K562 (cell line): Measurements from ENCODE around the gene WASF1. TPM values are rescaled to one million over a fixed set of nuclear protein-coding genes. Genes with fewer than 3 reads are reported as not detected.
A peak's percentile ranks its signal among the peaks of the same experiment; 100 is the strongest.

ENCODE experiments used
- CREB1 ChIP-seq, 2 experiments: sonication (generic) in 1 of 2; formaldehyde crosslinking in 1 of 2; IDR thresholded peaks; 2 replicates each; pipeline versions ENCODE4 v1.6.1 to v1.8.0; 2012 to 2022; ENCODE audit warnings: inconsistent platforms in 1 of 2, mild to moderate bottlenecking in 1 of 2, missing genetic modification reagents in 1 of 2, moderate library complexity in 1 of 2
- CREB3 ChIP-seq: fragments of 450-650 bp; conservative IDR thresholded peaks from 2 replicates; pipeline ENCODE4 v1.6.1; 2016; ENCODE audit warnings: missing genetic modification characterization, low read depth, mild to moderate bottlenecking, missing compliant biosample characterization, moderate library complexity
- FOXA3 ChIP-seq, 2 experiments: fragments of 450-650 bp in 1 of 2; sonication (generic) in 1 of 2; formaldehyde crosslinking; IDR thresholded peaks in 1 of 2; conservative IDR thresholded peaks in 1 of 2; 2 replicates each; pipeline versions ENCODE4 v1.4.0 to v1.8.0; 2020 to 2022; ENCODE audit warnings: mild to moderate bottlenecking in 2 of 2, missing genetic modification reagents in 1 of 2
- FOXO4 ChIP-seq: fragments of 450-650 bp; formaldehyde crosslinking; IDR thresholded peaks from 2 replicates; pipeline ENCODE4 v1.4.0; 2020; ENCODE audit warnings: mild to moderate bottlenecking, moderate library complexity
- GTF2B ChIP-seq: IDR thresholded peaks from 2 replicates; pipeline ENCODE4 v1.6.1; 2011; ENCODE audit not compliant: insufficient read length; ENCODE audit errors: extremely low read depth
- HDAC6 ChIP-seq: IDR thresholded peaks from 2 replicates; pipeline ENCODE4 v1.6.1; 2012; ENCODE audit warnings: low read depth, mild to moderate bottlenecking, control low read depth, inconsistent platforms, low read length, moderate library complexity
- HOXB6 ChIP-seq: fragments of 250-450 bp; sonication (Bioruptor Pico); IDR thresholded peaks from 2 replicates; pipeline ENCODE4 v1.5.1; 2022; ENCODE audit warnings: mild to moderate bottlenecking, borderline replicate concordance
- MIER1 ChIP-seq: fragments of 450-650 bp; IDR thresholded peaks from 2 replicates; pipeline ENCODE4 v1.6.1; 2016; ENCODE audit warnings: antibody characterized with exemption, mild to moderate bottlenecking, low read depth
- NBN ChIP-seq: fragments of 450-650 bp; IDR thresholded peaks from 2 replicates; pipeline ENCODE4 v1.6.1; 2016; ENCODE audit warnings: low read depth, mild to moderate bottlenecking
- NFIX ChIP-seq: fragments of 250-450 bp; sonication (Bioruptor Pico); IDR thresholded peaks from 2 replicates; pipeline ENCODE4 v1.4.0; 2020; ENCODE audit warnings: low read depth, mild to moderate bottlenecking, moderate library complexity
- POLR2G ChIP-seq: fragments of 200-400 bp; formaldehyde crosslinking; IDR thresholded peaks from 2 replicates; pipeline ENCODE4 v1.6.1; 2017; ENCODE audit warnings: low read depth, mild to moderate bottlenecking, antibody characterized with exemption, low read length, moderate library complexity
- SAFB2 ChIP-seq: fragments of 200-400 bp; formaldehyde crosslinking; IDR thresholded peaks from 2 replicates; pipeline ENCODE4 v1.6.1; 2018; ENCODE audit warnings: borderline replicate concordance, low read length, low read depth, moderate library complexity; ENCODE audit not compliant: severe bottlenecking
- SIN3B ChIP-seq: fragments of 450-650 bp; IDR thresholded peaks from 2 replicates; pipeline ENCODE4 v1.6.1; 2017; ENCODE audit warnings: low read depth, mild to moderate bottlenecking, moderate library complexity
- SMAD1 ChIP-seq: fragments of 150-350 bp; IDR thresholded peaks from 2 replicates; pipeline ENCODE4 v1.6.1; 2014; ENCODE audit warnings: low read length, low read depth; ENCODE audit not compliant: partially characterized antibody
- SMAD4 ChIP-seq: fragments of 250-450 bp; sonication (Bioruptor Pico); conservative IDR thresholded peaks from 2 replicates; pipeline ENCODE4 v1.8.0; 2021; ENCODE audit warnings: inconsistent platforms, mild to moderate bottlenecking, moderate library complexity
- SUPT5H ChIP-seq: fragments of 450-650 bp; IDR thresholded peaks from 2 replicates; pipeline ENCODE4 v1.6.1; 2016
- ZC3H4 ChIP-seq: sonication (generic); formaldehyde crosslinking; IDR thresholded peaks from 2 replicates; pipeline ENCODE4 v1.9.0; 2021; ENCODE audit warnings: missing genetic modification reagents, borderline replicate concordance
- ZFP91 ChIP-seq: sonication (generic); formaldehyde crosslinking; IDR thresholded peaks from 2 replicates; pipeline ENCODE4 v1.8.0; 2022; ENCODE audit warnings: mild to moderate bottlenecking, missing genetic modification reagents
- ZNF197 ChIP-seq: fragments of 200-800 bp; sonication (Bioruptor generic); IDR thresholded peaks from 2 replicates; pipeline ENCODE4 v1.6.1; 2016; ENCODE audit warnings: low read depth, missing genetic modification characterization, missing compliant biosample characterization
- polyA plus RNA-seq, 8 experiments: library from polyadenylated mRNA; depleted of rRNA in 4 of 8; stranded (reverse) in 5 of 8; unstranded in 3 of 8; fragments of >200 nt; fragmentation: Nextera tagmentation in 2 of 8; fragmentation: Illumina TruSeq in 1 of 8; extraction: Ambion mirVana in 2 of 8; extraction: Trizol in 1 of 8; gene quantifications; 2 replicates each; pipeline versions ENCODE4 v1.2.1 to v1.2.3, GENCODE V29; 2011 to 2014; ENCODE audit warnings: inconsistent platforms in 1 of 8, missing spikeins in 1 of 8
- total RNA-seq, 7 experiments: library from RNA; depleted of rRNA in 6 of 7; stranded (reverse); fragments of >200 nt in 6 of 7; fragmentation: Illumina TruSeq in 2 of 7; extraction: Trizol in 2 of 7; gene quantifications; 2 replicates each; pipeline versions ENCODE4 v1.2.1 to v1.2.3, GENCODE V29; 2011 to 2021; ENCODE audit warnings: low replicate concordance in 1 of 7
- TF ChIP-seq, protein P1 (sequence below): fragments of 200-800 bp; sonication (Bioruptor generic); IDR thresholded peaks from 2 replicates; pipeline ENCODE4 v1.6.1; 2017; ENCODE audit warnings: missing genetic modification characterization, missing compliant biosample characterization

The WASF1 gene
- total and polyA plus RNA-seq, 9 of the 15 experiments (the other 6 are each of a cell fraction or from before 2014, with no cell fraction given), result 2.1 to 18.2 (median 7.4) TPM

DNA sequence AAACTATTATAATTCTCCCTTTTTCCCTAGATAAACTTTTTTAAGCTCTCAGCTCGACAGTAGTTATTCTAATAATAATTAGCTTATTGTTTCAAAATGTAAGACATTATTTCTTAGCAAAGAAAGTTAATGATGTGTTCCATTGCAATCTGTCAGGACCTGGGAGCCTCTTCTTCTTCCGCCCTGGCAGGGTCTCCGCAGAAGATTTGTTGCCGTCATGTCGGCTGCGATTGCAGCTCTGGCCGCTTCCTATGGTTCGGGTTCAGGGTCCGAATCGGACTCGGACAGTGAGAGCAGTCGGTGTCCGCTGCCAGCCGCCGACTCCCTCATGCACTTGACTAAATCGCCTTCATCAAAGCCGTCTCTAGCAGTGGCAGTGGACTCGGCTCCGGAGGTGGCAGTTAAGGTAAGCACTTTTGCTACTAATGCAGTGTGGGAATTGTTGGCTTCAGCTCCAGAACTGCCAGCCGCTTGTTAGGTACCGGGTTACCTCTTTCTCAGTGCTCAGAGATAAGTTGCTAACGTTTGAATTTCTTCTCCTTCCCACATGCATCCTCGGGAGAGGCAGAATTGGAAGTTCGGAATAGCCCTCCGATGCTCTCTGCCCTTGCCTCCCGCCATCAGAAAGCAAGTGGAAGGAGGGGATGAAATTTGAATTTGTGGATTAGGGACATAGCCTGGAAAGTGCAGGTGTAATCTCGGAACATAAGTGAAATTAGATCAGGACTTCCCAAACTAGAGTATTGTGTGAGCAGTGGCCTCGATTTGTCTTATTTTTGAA lies 948 bp upstream of the WASF1 start, which contains the start of gene CDC40 (continued):
- no peak for TF ChIP-seq ZC3H4
- no peak for TF ChIP-seq HOXB6 (CRISPR knock-in tag)
- peak; percentile 73 for TF ChIP-seq SUPT5H
- no peak for TF ChIP-seq SMAD1
- no peak for TF ChIP-seq MIER1
- TF ChIP-seq FOXO4 (CRISPR knock-in tag), result no peak
- no peak for TF ChIP-seq GTF2B
- no peak for TF ChIP-seq SAFB2
- TF ChIP-seq NBN, result no peak
- TF ChIP-seq ZNF197 (CRISPR knock-in tag), result no peak
- TF ChIP-seq, protein P1, sequence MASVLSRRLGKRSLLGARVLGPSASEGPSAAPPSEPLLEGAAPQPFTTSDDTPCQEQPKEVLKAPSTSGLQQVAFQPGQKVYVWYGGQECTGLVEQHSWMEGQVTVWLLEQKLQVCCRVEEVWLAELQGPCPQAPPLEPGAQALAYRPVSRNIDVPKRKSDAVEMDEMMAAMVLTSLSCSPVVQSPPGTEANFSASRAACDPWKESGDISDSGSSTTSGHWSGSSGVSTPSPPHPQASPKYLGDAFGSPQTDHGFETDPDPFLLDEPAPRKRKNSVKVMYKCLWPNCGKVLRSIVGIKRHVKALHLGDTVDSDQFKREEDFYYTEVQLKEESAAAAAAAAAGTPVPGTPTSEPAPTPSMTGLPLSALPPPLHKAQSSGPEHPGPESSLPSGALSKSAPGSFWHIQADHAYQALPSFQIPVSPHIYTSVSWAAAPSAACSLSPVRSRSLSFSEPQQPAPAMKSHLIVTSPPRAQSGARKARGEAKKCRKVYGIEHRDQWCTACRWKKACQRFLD (CRISPR knock-in tag), result 0 out of 2 replicates have a peak, but pooled peaks have one; percentile 46
- no peak for TF ChIP-seq NFIX (CRISPR knock-in tag)
- TF ChIP-seq CREB3 (tag), result no peak
- 0 out of 4 replicates have a peak, but pooled peaks of 1 of the 2 experiments have one; percentile 41 for TF ChIP-seq FOXA3 (CRISPR knock-in tag; conservative IDR thresholded peaks at IDR 0.05 in 1 of 2, IDR thresholded peaks at IDR 0.05 in 1 of 2)
- no peak for TF ChIP-seq SIN3B
- no peak for TF ChIP-seq CREB1 (IDR thresholded peaks at IDR 0.05)
- TF ChIP-seq CREB1 (CRISPR knock-in tag; IDR thresholded peaks at IDR 0.05), result no peak
- peak; percentile 72 for TF ChIP-seq POLR2G
- no peak for TF ChIP-seq ZFP91 (CRISPR knock-in tag)
- no peak for TF ChIP-seq SMAD4 (CRISPR knock-in tag)
- no peak for TF ChIP-seq HDAC6
